Peyer's patch (tissue), 4 donors: ENCODE measurements around the gene KRI1.

ENCODE experiments used
- POLR2A ChIP-seq, 2 donors: fragments of 450-650 bp; IDR thresholded peaks; one replicate each; pipeline ENCODE4 v1.5.1; 2017; ENCODE audit warnings: antibody characterized with exemption in 2 of 2, mild to moderate bottlenecking in 2 of 2, moderate library complexity in 2 of 2
- TF ChIP-seq, protein P1 (sequence below), 6 experiments: fragments of 450-650 bp in 4 of 6; fragments of 200-600 bp in 2 of 6; sonication (generic) in 1 of 6; IDR thresholded peaks; one replicate each; pipeline ENCODE4 v1.5.1; 2017 to 2019; ENCODE audit warnings: antibody characterized with exemption in 6 of 6, mild to moderate bottlenecking in 3 of 6, moderate library complexity in 1 of 6

- TF ChIP-seq, protein P1, sequence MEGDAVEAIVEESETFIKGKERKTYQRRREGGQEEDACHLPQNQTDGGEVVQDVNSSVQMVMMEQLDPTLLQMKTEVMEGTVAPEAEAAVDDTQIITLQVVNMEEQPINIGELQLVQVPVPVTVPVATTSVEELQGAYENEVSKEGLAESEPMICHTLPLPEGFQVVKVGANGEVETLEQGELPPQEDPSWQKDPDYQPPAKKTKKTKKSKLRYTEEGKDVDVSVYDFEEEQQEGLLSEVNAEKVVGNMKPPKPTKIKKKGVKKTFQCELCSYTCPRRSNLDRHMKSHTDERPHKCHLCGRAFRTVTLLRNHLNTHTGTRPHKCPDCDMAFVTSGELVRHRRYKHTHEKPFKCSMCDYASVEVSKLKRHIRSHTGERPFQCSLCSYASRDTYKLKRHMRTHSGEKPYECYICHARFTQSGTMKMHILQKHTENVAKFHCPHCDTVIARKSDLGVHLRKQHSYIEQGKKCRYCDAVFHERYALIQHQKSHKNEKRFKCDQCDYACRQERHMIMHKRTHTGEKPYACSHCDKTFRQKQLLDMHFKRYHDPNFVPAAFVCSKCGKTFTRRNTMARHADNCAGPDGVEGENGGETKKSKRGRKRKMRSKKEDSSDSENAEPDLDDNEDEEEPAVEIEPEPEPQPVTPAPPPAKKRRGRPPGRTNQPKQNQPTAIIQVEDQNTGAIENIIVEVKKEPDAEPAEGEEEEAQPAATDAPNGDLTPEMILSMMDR (IDR thresholded peaks at IDR 0.05), result no peak
- no peak for TF ChIP-seq POLR2A (IDR thresholded peaks at IDR 0.05)
These were observed 8.7 kb upstream of the KRI1 start for GRCh38 chr19:10574462-10574861.
